8988T (cell line): Measurements from ENCODE around the gene GCNT1.

ENCODE experiments used
- DNase-seq: peaks from one replicate; pipeline ENCODE4 v3.0.0; 2011

Gene GCNT1

GRCh38 chr9:76542360-76542759 lies 83.4 kb downstream of the GCNT1 start:
- DNase-seq = no peak

- DNase-seq = no peak
These were observed 86.2 kb downstream of the GCNT1 start for GRCh38 chr9:76545191-76545590.

- DNase-seq = no peak
These were observed 93.2 kb downstream of the GCNT1 start for GRCh38 chr9:76552181-76552580.

DNA sequence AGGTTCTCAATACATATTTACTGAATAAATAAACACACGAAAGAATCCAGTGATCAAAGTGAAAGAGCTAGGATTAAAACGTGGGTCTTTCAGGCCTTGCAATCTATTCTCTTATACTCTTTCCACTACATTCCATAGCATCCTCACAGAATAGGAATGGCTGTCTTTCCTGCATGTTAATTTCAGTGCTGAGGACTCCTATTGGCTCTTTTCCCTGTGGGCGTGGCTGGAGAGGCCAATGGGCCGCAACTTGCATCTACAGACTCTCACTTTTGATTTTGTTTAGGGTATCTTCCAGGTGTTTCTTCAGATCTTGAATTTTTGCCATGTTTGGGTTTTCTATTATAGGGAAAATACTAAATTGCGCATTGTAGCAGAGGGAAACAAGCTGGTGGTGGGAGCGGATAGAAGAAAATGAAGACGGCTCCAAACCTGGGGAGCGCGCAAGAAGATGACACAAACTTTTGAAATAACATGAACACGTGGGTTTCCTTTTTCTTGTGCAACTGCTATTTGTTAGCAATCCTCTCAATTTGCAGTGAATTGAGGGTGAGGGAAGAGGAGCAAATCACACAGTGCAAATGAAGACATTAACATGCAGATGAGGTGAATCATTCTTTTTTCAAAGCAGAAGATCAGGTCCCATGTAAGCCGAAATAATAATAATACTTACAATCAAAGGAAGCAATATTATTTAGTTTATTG lies 93.9 kb downstream of the GCNT1 start:
- DNase-seq = no peak

GRCh38 chr9:76553680-76554079 lies 94.7 kb downstream of the GCNT1 start:
- DNase-seq = no peak
